ENCODE data around the gene STXBP5.

The STXBP5 gene

DNA sequence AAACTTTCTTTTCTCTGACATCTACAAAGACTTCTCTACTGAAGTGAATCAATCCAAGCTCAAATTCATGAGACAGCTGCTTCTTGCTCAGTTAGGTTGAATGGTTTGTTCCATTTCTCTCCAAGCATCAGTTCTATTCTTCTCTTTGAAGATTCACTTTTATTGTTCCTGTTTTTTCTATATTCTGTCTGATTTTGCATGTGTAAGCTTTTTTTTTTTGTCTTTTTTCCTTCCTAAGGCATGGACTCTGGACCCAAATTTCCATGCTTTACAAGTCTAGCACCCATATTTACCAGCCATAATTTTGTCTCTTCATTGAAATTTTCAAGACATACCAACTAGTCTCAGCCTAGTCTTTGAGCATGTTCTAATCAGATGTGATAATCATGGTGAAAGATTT, 25.9 kb upstream of the STXBP5 start:
- Histone ChIP-seq H3K27me3 (ENCODE audit: control insufficient read depth, insufficient read depth, low read length) (no peaks in the 10 kb centered on the region), H3K36me3 (ENCODE audit: control insufficient read depth, insufficient read depth, low read length) (no peaks in the 10 kb centered on the region), H3K4me1 (ENCODE audit: control insufficient read depth, insufficient read depth, low read length) (no peaks in the 10 kb centered on the region), H3K4me3 (ENCODE audit: low read length) (no peak overlapping the region), H3K27ac (ENCODE audit: low read length) (no peak overlapping the region), H3K9me3 (ENCODE audit: control insufficient read depth, insufficient read depth, low read length) (no peaks in the 10 kb centered on the region)
- no peak for DNase-seq (ENCODE audit: low read depth, low spot score)

DNA sequence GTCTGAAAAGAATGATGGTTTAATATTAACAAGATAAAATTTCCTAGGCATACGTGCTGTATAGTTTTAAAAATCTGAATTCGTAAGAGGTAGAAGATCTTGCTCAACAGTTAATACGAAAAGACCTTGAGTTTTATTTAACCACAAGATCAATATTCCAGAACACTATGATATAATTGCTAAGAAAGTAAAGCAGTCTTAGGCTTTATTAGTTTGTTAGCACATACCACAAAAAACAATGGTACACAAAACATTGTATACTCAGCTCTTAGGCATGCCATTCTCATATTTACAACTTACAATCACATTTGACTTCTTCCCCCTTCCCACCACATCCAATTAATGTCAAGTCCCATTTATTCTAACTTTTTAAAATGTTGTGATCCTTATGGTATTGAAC, 24.4 kb upstream of the STXBP5 start:
- no peak for DNase-seq (ENCODE audit: low read depth, low spot score)
- WGBS (ENCODE audit: insufficient coverage, insufficient read length), result no CpG with 5 or more reads among the region's 3 CpGs

GRCh38 chr6:147180926-147181325, 23.3 kb upstream of the STXBP5 start:
- no peak overlapping the region for H3K4me3 ChIP-seq (ENCODE audit: low read length)
- no CpG with 5 or more reads among the region's 7 CpGs for WGBS (ENCODE audit: insufficient coverage, insufficient read length)
- no peak for DNase-seq (ENCODE audit: low read depth, low spot score)
- H3K27me3 ChIP-seq (ENCODE audit: control insufficient read depth, insufficient read depth, low read length), result no peaks in the 10 kb centered on the region
- 0 out of 2 replicates have a peak, but pooled peaks cover under 1% of the 10 kb centered on the region for H3K4me1 ChIP-seq (ENCODE audit: control insufficient read depth, insufficient read depth, low read length)
- H3K27ac ChIP-seq (ENCODE audit: low read length), result no peak overlapping the region
- H3K9me3 ChIP-seq (ENCODE audit: control insufficient read depth, insufficient read depth, low read length), result no peaks in the 10 kb centered on the region
- H3K36me3 ChIP-seq (ENCODE audit: control insufficient read depth, insufficient read depth, low read length), result no peaks in the 10 kb centered on the region

More for the DNA sequence above, 24.4 kb upstream of the STXBP5 start:
- Histone ChIP-seq H3K36me3 (ENCODE audit: control insufficient read depth, insufficient read depth, low read length) (no peaks in the 10 kb centered on the region), H3K4me3 (ENCODE audit: low read length) (no peak overlapping the region), H3K27me3 (ENCODE audit: control insufficient read depth, insufficient read depth, low read length) (no peaks in the 10 kb centered on the region), H3K4me1 (ENCODE audit: control insufficient read depth, insufficient read depth, low read length) (no peaks in the 10 kb centered on the region), H3K27ac (ENCODE audit: low read length) (no peak overlapping the region), H3K9me3 (ENCODE audit: control insufficient read depth, insufficient read depth, low read length) (no peaks in the 10 kb centered on the region)

GRCh38 chr6:147184379-147184778, 19.8 kb upstream of the STXBP5 start:
- no CpG with 5 or more reads among the region's 1 CpG for WGBS (ENCODE audit: insufficient coverage, insufficient read length)

DNA sequence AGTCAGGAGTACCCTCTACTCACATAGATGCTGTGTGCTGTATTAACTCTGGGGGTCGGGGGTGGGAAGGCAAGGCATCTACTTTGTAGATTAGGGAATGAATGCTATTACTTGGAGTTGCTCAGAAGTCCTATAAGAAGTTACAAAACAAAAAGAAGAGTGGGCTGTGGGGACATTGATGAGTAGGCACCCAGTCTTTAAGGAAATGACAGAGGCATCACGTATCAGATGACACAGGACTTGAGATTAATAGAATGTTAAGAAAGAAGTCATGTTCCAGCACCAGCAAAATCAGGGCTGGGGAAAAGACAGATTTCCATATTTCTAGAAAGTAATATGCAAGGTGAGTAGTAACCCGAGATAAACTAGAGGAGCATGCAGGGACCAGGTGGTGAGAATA, 19.0 kb upstream of the STXBP5 start:
- no peaks in the 10 kb centered on the region for H3K36me3 ChIP-seq (ENCODE audit: control insufficient read depth, insufficient read depth, low read length)
- H3K4me3 ChIP-seq (ENCODE audit: low read length), result no peak overlapping the region
- H3K27me3 ChIP-seq (ENCODE audit: control insufficient read depth, insufficient read depth, low read length), result no peaks in the 10 kb centered on the region
- no CpG with 5 or more reads among the region's 3 CpGs for WGBS (ENCODE audit: insufficient coverage, insufficient read length)
- 0 out of 2 replicates have a peak, but pooled peaks cover 4% of the 10 kb centered on the region for H3K4me1 ChIP-seq (ENCODE audit: control insufficient read depth, insufficient read depth, low read length)
- DNase-seq (ENCODE audit: low read depth, low spot score), result no peak
- no peak overlapping the region for H3K27ac ChIP-seq (ENCODE audit: low read length)
- no peaks in the 10 kb centered on the region for H3K9me3 ChIP-seq (ENCODE audit: control insufficient read depth, insufficient read depth, low read length)

More at GRCh38 chr6:147184379-147184778, 19.8 kb upstream of the STXBP5 start:
- H3K36me3 ChIP-seq (ENCODE audit: control insufficient read depth, insufficient read depth, low read length), result no peaks in the 10 kb centered on the region
- H3K27me3 ChIP-seq (ENCODE audit: control insufficient read depth, insufficient read depth, low read length), result no peaks in the 10 kb centered on the region
- no peak for DNase-seq (ENCODE audit: low read depth, low spot score)
- no peak overlapping the region for H3K4me3 ChIP-seq (ENCODE audit: low read length)
- no peak overlapping the region for H3K27ac ChIP-seq (ENCODE audit: low read length)
- no peaks in the 10 kb centered on the region for H3K9me3 ChIP-seq (ENCODE audit: control insufficient read depth, insufficient read depth, low read length)
- H3K4me1 ChIP-seq (ENCODE audit: control insufficient read depth, insufficient read depth, low read length), result 0 out of 2 replicates have a peak, but pooled peaks cover 4% of the 10 kb centered on the region

- Histone ChIP-seq H3K4me3 (ENCODE audit: low read length) (no peak overlapping the region), H3K27ac (ENCODE audit: low read length) (no peak overlapping the region), H3K36me3 (ENCODE audit: control insufficient read depth, insufficient read depth, low read length) (no peaks in the 10 kb centered on the region), H3K27me3 (ENCODE audit: control insufficient read depth, insufficient read depth, low read length) (no peaks in the 10 kb centered on the region), H3K4me1 (ENCODE audit: control insufficient read depth, insufficient read depth, low read length) (0 out of 2 replicates have a peak, but pooled peaks cover 4% of the 10 kb centered on the region), H3K9me3 (ENCODE audit: control insufficient read depth, insufficient read depth, low read length) (no peaks in the 10 kb centered on the region)
- no CpG with 5 or more reads among the region's 5 CpGs for WGBS (ENCODE audit: insufficient coverage, insufficient read length)
- DNase-seq (ENCODE audit: low read depth, low spot score), result no peak
Measured at GRCh38 chr6:147190556-147190955, 13.7 kb upstream of the STXBP5 start.

DNA sequence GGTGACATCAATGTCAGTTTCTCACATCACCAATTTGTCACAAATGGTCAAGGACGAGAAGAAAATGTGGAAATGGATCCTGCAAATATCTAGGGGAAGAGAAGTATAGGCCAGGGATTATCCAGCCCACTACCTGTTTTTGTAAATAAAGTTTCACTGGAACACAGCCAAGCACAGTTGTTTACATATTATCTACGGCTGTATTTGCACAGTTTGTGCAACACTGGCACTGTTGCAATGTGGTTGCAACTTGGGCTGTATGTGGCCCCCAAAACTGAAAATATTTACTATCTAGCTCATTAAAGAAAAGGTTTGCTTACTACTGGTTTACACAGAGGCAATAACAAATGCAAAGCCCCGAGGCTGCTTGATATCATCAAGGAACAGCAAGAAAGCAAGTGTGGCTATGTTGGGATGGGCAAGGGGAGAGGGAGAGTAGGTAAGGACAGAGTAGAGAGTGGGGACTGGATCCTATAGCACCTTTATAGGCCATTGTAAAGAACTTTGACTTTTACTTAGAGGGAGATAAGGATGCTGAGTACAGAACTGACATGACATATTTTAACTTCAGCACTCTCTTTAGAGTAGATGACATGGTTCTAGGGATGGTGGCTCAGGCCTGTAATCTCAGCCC, 11.8 kb upstream of the STXBP5 start:
- no peaks in the 10 kb centered on the region for H3K4me1 ChIP-seq (ENCODE audit: control insufficient read depth, insufficient read depth, low read length)
- no peak overlapping the region for H3K4me3 ChIP-seq (ENCODE audit: low read length)
- H3K9me3 ChIP-seq (ENCODE audit: control insufficient read depth, insufficient read depth, low read length), result no peaks in the 10 kb centered on the region
- no CpG with 5 or more reads among the region's 3 CpGs for WGBS (ENCODE audit: insufficient coverage, insufficient read length)
- H3K36me3 ChIP-seq (ENCODE audit: control insufficient read depth, insufficient read depth, low read length), result no peaks in the 10 kb centered on the region
- no peak overlapping the region for H3K27ac ChIP-seq (ENCODE audit: low read length)
- DNase-seq (ENCODE audit: low read depth, low spot score), result no peak
- H3K27me3 ChIP-seq (ENCODE audit: control insufficient read depth, insufficient read depth, low read length), result no peaks in the 10 kb centered on the region

- H3K9me3 ChIP-seq (ENCODE audit: control insufficient read depth, insufficient read depth, low read length), result no peaks in the 10 kb centered on the region
- WGBS (ENCODE audit: insufficient coverage, insufficient read length), result no CpG with 5 or more reads among the region's 6 CpGs
- H3K4me3 ChIP-seq (ENCODE audit: low read length), result no peak overlapping the region
- H3K36me3 ChIP-seq (ENCODE audit: control insufficient read depth, insufficient read depth, low read length), result no peaks in the 10 kb centered on the region
- DNase-seq (ENCODE audit: low read depth, low spot score), result no peak
- no peak overlapping the region for H3K27ac ChIP-seq (ENCODE audit: low read length)
- H3K4me1 ChIP-seq (ENCODE audit: control insufficient read depth, insufficient read depth, low read length), result no peaks in the 10 kb centered on the region
- no peaks in the 10 kb centered on the region for H3K27me3 ChIP-seq (ENCODE audit: control insufficient read depth, insufficient read depth, low read length)
Measured at GRCh38 chr6:147194652-147195411, 9.4 kb upstream of the STXBP5 start.

- H3K4me3 ChIP-seq (ENCODE audit: low read length), result no peak overlapping the region
- no peak for DNase-seq (ENCODE audit: low read depth, low spot score)
- H3K27ac ChIP-seq (ENCODE audit: low read length), result no peak overlapping the region
- no peaks in the 10 kb centered on the region for H3K9me3 ChIP-seq (ENCODE audit: control insufficient read depth, insufficient read depth, low read length)
- no peaks in the 10 kb centered on the region for H3K36me3 ChIP-seq (ENCODE audit: control insufficient read depth, insufficient read depth, low read length)
- WGBS (ENCODE audit: insufficient coverage, insufficient read length), result no CpG with 5 or more reads among the region's 3 CpGs
- no peaks in the 10 kb centered on the region for H3K4me1 ChIP-seq (ENCODE audit: control insufficient read depth, insufficient read depth, low read length)
- no peaks in the 10 kb centered on the region for H3K27me3 ChIP-seq (ENCODE audit: control insufficient read depth, insufficient read depth, low read length)
Measured at GRCh38 chr6:147195510-147195909, 8.7 kb upstream of the STXBP5 start.

GRCh38 chr6:147195987-147196386, 8.2 kb upstream of the STXBP5 start:
- no peak overlapping the region for H3K4me3 ChIP-seq (ENCODE audit: low read length)
- H3K27ac ChIP-seq (ENCODE audit: low read length), result no peak overlapping the region
- DNase-seq (ENCODE audit: low read depth, low spot score), result no peak
- no peaks in the 10 kb centered on the region for H3K27me3 ChIP-seq (ENCODE audit: control insufficient read depth, insufficient read depth, low read length)
- no peaks in the 10 kb centered on the region for H3K36me3 ChIP-seq (ENCODE audit: control insufficient read depth, insufficient read depth, low read length)
- WGBS (ENCODE audit: insufficient coverage, insufficient read length), result 100% methylated on average over 2 of the region's 3 CpGs
- no peaks in the 10 kb centered on the region for H3K9me3 ChIP-seq (ENCODE audit: control insufficient read depth, insufficient read depth, low read length)
- no peaks in the 10 kb centered on the region for H3K4me1 ChIP-seq (ENCODE audit: control insufficient read depth, insufficient read depth, low read length)

- WGBS (ENCODE audit: insufficient coverage, insufficient read length), result no CpG with 5 or more reads among the region's 1 CpG
- Histone ChIP-seq H3K36me3 (ENCODE audit: control insufficient read depth, insufficient read depth, low read length) (no peaks in the 10 kb centered on the region), H3K27me3 (ENCODE audit: control insufficient read depth, insufficient read depth, low read length) (no peaks in the 10 kb centered on the region), H3K4me3 (ENCODE audit: low read length) (no peak overlapping the region), H3K4me1 (ENCODE audit: control insufficient read depth, insufficient read depth, low read length) (no peaks in the 10 kb centered on the region), H3K27ac (ENCODE audit: low read length) (no peak overlapping the region), H3K9me3 (ENCODE audit: control insufficient read depth, insufficient read depth, low read length) (no peaks in the 10 kb centered on the region)
- no peak for DNase-seq (ENCODE audit: low read depth, low spot score)
Measured at GRCh38 chr6:147200711-147201110, 3.5 kb upstream of the STXBP5 start.
